ENCODE results near the gene ZPBP2. TPM values are rescaled to one million over a fixed set of nuclear protein-coding genes. Genes with fewer than 3 reads are reported as not detected.

Gene ZPBP2
- total RNA-seq, 4 donors from 2014 or later, result not detected

DNA sequence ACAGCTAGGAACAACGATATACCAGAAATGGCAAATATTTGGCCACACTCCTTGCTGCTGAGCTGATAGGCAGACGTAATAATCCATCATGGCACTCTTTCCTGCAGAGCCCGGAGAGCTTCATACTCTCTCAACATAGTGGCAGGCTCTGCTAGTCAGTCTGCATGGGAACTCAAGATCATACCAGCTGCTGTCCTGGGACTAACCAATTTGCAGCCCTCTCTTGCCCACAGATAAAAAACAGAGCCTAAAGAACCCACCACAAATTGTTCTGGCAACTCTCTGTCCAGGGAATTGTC, 36.9 kb downstream of the ZPBP2 start:
- intact Hi-C loops (cut with DNase I), result no loop called here
- no peak for TF ChIP-seq POLR2A (IDR thresholded peaks at IDR 0.05)
- TF ChIP-seq, protein P1, sequence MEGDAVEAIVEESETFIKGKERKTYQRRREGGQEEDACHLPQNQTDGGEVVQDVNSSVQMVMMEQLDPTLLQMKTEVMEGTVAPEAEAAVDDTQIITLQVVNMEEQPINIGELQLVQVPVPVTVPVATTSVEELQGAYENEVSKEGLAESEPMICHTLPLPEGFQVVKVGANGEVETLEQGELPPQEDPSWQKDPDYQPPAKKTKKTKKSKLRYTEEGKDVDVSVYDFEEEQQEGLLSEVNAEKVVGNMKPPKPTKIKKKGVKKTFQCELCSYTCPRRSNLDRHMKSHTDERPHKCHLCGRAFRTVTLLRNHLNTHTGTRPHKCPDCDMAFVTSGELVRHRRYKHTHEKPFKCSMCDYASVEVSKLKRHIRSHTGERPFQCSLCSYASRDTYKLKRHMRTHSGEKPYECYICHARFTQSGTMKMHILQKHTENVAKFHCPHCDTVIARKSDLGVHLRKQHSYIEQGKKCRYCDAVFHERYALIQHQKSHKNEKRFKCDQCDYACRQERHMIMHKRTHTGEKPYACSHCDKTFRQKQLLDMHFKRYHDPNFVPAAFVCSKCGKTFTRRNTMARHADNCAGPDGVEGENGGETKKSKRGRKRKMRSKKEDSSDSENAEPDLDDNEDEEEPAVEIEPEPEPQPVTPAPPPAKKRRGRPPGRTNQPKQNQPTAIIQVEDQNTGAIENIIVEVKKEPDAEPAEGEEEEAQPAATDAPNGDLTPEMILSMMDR (IDR thresholded peaks at IDR 0.05), result no peak
- Histone ChIP-seq H3K4me3 (no peak overlapping the region), H3K27ac (no peak overlapping the region), H3K36me3 (peaks cover 0 to 8% (median 0%) of the 10 kb centered on the region in 3 donors), H3K9me3 (no peaks in the 10 kb centered on the region), H3K27me3 (no peaks in the 10 kb centered on the region), H3K4me1 (no peaks in the 10 kb centered on the region)
- 65 to 77% methylated on average over 2 to 3 of the region's 3 CpGs for WGBS, 2 donors
- DNase-seq, result no peak

DNA sequence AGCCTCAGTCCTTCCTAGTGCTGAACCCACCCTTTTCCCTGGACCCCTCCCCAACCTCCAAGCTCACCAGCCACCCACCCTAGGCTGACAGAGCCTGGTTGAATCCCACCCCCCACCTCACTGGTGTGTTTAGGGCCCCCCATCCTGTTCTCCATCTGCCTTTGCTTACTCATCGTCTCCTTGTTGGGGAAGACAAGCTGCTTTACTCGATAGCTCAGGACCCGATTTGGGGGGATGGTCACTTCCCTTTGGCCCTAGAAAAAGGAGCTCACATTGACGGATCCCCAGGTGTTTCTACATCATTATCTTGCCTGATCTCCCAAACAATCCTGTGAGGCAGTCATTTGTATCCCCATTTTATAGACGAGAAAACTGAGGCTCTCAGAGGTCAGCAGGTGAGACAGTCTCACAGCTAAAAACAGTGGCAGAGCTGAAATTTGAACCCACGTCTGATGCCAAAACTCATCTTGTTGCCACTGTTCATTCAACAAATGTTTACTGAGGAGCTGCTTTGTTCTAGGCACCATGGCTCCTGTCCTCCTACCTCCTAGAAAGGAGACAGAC, 40.9 kb downstream of the ZPBP2 start:
- WGBS, 2 donors, result 83 to 85% methylated on average over 4 to 5 of the region's 6 CpGs
- peaks cover 0 to 24% (median 0%) of the 10 kb centered on the region in 3 donors for H3K36me3 ChIP-seq
- DNase-seq, result no peak
- no peak overlapping the region for H3K27ac ChIP-seq
- no peak overlapping the region for H3K4me3 ChIP-seq
- intact Hi-C loops (cut with DNase I), result no loop called here
- no peak for TF ChIP-seq POLR2A (IDR thresholded peaks at IDR 0.05)
- TF ChIP-seq, protein P1 (IDR thresholded peaks at IDR 0.05), result no peak
- no peaks in the 10 kb centered on the region for H3K9me3 ChIP-seq
- no peaks in the 10 kb centered on the region for H3K27me3 ChIP-seq
- no peaks in the 10 kb centered on the region for H3K4me1 ChIP-seq

DNA sequence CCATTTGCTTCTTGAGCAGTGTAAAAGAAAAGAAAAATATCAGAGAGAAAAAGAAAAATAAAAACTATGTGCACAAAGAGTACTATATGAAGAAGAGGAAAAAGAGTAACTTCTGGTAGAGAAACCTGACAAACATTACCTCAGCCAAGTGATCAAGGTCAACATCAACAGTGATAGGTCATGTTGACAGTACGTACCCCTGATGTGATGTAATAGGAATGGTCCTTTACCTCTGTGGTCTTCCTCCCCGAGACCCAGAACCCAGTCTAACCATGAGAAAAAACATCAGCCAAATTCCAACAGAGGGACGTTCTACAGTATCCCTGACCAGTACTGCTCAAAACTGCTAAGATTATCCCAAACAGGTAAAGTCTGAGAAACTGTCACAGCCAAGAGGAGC, 46.0 kb downstream of the ZPBP2 start:
- intact Hi-C loops (cut with DNase I), result no loop called here
- Histone ChIP-seq H3K4me3 (no peak overlapping the region), H3K36me3 (peaks cover 0 to 30% (median 2%) of the 10 kb centered on the region in 3 donors), H3K9me3 (no peaks in the 10 kb centered on the region), H3K27ac (no peak overlapping the region), H3K4me1 (no peaks in the 10 kb centered on the region), H3K27me3 (no peaks in the 10 kb centered on the region)
- TF ChIP-seq, protein P1 (IDR thresholded peaks at IDR 0.05), result no peak
- TF ChIP-seq POLR2A (IDR thresholded peaks at IDR 0.05), result no peak
- WGBS, 2 donors, result 79 to 87% methylated on average over 3 of the region's 3 CpGs
- no peak for DNase-seq

DNA sequence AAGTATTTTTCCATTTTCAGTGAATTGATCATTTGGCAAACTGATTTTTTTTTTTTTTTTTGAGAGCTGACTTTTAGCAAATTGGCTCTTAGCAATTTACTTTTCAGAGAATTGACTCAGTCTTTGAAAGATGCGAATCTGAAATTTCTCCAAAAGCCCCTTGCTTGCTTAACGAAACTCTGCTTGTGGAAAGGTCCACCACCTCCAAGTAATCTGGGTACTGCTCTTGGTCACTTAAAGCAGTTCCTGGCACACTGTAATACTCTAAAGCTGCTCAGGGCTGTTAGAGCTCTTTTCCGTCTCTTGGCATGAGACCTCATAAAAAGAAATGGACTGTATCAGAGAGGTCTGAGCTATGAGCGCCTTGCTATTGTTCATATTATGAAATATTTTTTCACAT, 47.6 kb downstream of the ZPBP2 start:
- WGBS, 2 donors, result 63 to 74% methylated on average over 4 of the region's 4 CpGs
- Histone ChIP-seq H3K4me1 (peaks cover 0 to under 1% (median 0%) of the 10 kb centered on the region in 3 donors), H3K4me3 (no peak overlapping the region), H3K27ac (no peak overlapping the region), H3K36me3 (peaks cover 0 to 30% (median 5%) of the 10 kb centered on the region in 3 donors), H3K9me3 (no peaks in the 10 kb centered on the region), H3K27me3 (no peaks in the 10 kb centered on the region)
- no peak for DNase-seq
- TF ChIP-seq POLR2A (IDR thresholded peaks at IDR 0.05), result no peak
- TF ChIP-seq, protein P1 (IDR thresholded peaks at IDR 0.05), result no peak
- intact Hi-C loops (cut with DNase I), result no loop called here

DNA sequence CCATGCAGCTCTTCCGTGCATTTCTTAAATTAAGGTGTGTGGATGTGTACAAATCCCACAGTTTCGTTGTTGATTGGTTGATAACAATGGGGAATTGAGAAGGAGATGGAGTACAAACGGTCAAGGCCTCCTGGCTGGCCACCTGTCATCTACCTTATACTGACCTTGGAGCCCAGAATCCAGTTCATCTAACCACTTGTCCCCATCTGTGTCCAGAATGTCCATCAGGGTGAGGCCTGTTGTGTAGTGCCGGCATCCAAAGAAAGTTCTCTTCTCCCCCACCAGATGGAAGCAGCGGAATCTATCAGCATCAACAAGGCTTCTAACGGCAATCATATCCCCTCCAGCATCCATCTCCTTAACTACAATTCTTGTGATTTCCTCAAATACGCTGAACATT, 48.9 kb downstream of the ZPBP2 start:
- peaks cover 2 to 42% (median 5%) of the 10 kb centered on the region in 3 donors for H3K36me3 ChIP-seq
- H3K27me3 ChIP-seq, result no peaks in the 10 kb centered on the region
- H3K4me1 ChIP-seq, result peaks cover 0 to 14% (median 3%) of the 10 kb centered on the region in 3 donors
- 83 to 91% methylated on average over 7 of the region's 7 CpGs for WGBS, 2 donors
- DNase-seq, result no peak
- H3K4me3 ChIP-seq, result no peak overlapping the region
- no peaks in the 10 kb centered on the region for H3K9me3 ChIP-seq
- no peak overlapping the region for H3K27ac ChIP-seq
- TF ChIP-seq, protein P1 (IDR thresholded peaks at IDR 0.05), result no peak
- TF ChIP-seq POLR2A (IDR thresholded peaks at IDR 0.05), result no peak
- intact Hi-C loops (cut with DNase I), result no loop called here
